Sigmoid colon (tissue), 7 donors: Measurements from ENCODE around the gene KCNIP1. TPM values are rescaled to one million over a fixed set of nuclear protein-coding genes. Genes with fewer than 3 reads are reported as not detected.

ENCODE experiments used
- DNase-seq: peaks from one replicate; pipeline ENCODE4 v3.0.0-alpha.2; 2019
- H3K27ac ChIP-seq, 4 donors: fragments of 200-600 bp; sonication (generic); one replicate each; pipeline ENCODE4 v1.5.1; 2016 to 2019; ENCODE audit warnings: mild to moderate bottlenecking in 1 of 4
- H3K27me3 ChIP-seq, 3 donors: fragments of 200-600 bp; sonication (generic); one replicate each; pipeline ENCODE4 v1.5.1; 2019; ENCODE audit warnings: mild to moderate bottlenecking in 1 of 3
- H3K36me3 ChIP-seq, 4 donors: fragments of 200-600 bp; sonication (generic); one replicate each; pipeline ENCODE4 v1.5.1; 2016 to 2019
- H3K4me1 ChIP-seq, 4 donors: fragments of 200-600 bp; sonication (generic); one replicate each; pipeline ENCODE4 v1.5.1; 2017 to 2019
- H3K4me3 ChIP-seq, 4 donors: fragments of 200-600 bp; sonication (generic); one replicate each; pipeline ENCODE4 v1.5.1; 2017 to 2019; ENCODE audit warnings: mild to moderate bottlenecking in 2 of 4, moderate library complexity in 1 of 4
- H3K9me3 ChIP-seq, 4 donors: fragments of 200-600 bp in 3 of 4; sonication (generic) in 3 of 4; one replicate each; pipeline versions ENCODE4 v1.5.1 to v1.6.1; 2013 to 2019
- CTCF ChIP-seq, 4 experiments: fragments of 450-650 bp in 3 of 4; fragments of 200-600 bp in 1 of 4; IDR thresholded peaks; one replicate each; pipeline ENCODE4 v1.5.1; 2016 to 2019; ENCODE audit warnings: antibody characterized with exemption in 4 of 4, mild to moderate bottlenecking in 3 of 4, moderate library complexity in 2 of 4
- EP300 ChIP-seq, 4 donors: sonication (generic); formaldehyde crosslinking; IDR thresholded peaks; one replicate each; pipeline ENCODE4 v1.6.1; 2017; ENCODE audit warnings: antibody characterized with exemption in 4 of 4
- POLR2A ChIP-seq, 2 donors: fragments of 450-650 bp; IDR thresholded peaks; one replicate each; pipeline ENCODE4 v1.6.1; 2016; ENCODE audit warnings: antibody characterized with exemption in 2 of 2, mild to moderate bottlenecking in 2 of 2, moderate library complexity in 2 of 2
- POLR2AphosphoS5 ChIP-seq, 4 donors: sonication (generic); formaldehyde crosslinking; IDR thresholded peaks; one replicate each; pipeline ENCODE4 v1.6.1; 2017; ENCODE audit warnings: antibody characterized with exemption in 4 of 4
- WGBS, 2 donors: extraction: QIAGEN DNeasy Blood & Tissue Kit; methylation state at CpG; one replicate each; pipeline ENCODE4 v1.1.7; 2013; 5-methylcytosine and 5-hydroxymethylcytosine counted together
- intact Hi-C: fragments of 100-400 bp; cut with DNase I; formaldehyde crosslinking; loops from one replicate; pipeline ENCODE4 v1.15.1; 2023
- polyA plus RNA-seq, 3 donors: library from polyadenylated mRNA; stranded (reverse); fragments of 200-250 nt; gene quantifications; one replicate each; pipeline ENCODE4 v1.2.3, GENCODE V29; 2013
- total RNA-seq, 4 donors: library from RNA; depleted of rRNA; stranded (reverse); fragments of >200 nt; gene quantifications; one replicate each; pipeline ENCODE4 v1.1.0, GENCODE V29; 2016
- donor health status: healthy with polysubstance abuse.
- donor health status: Bipolar disorder and iron deficiency.
- donor health status: healthy.

Gene KCNIP1
- total and polyA plus RNA-seq, 7 donors = 0.28 to 2.8 (median 1.1) TPM; not detected in 2

DNA sequence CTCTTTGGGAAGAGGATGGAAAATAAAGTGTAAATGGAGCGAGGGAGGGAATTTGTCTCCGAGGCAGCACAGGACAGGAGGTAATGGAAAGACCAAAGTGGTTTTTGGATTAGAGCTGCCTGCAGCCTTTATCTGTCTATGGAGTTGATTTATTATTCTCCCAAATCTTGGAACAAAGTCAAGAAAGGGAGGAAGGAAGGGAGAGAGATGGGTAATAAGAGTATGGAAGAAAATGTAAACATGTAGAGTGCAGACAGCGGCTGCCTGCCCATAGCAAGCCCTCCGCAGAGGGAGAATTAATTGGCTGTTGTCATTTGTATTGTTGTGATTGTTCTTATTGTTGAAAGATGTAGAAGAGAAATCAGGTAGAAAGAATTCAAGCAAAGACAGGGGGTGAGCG lies 15.7 kb downstream of the KCNIP1 start:
- no peaks in the 10 kb centered on the region for H3K9me3 ChIP-seq
- TF ChIP-seq EP300 (IDR thresholded peaks at IDR 0.05) (no peak), CTCF (IDR thresholded peaks at IDR 0.05) (no peak), POLR2AphosphoS5 (IDR thresholded peaks at IDR 0.05) (no peak), POLR2A (IDR thresholded peaks at IDR 0.05) (no peak)
- peaks cover 0 to 8% (median 0%) of the 10 kb centered on the region in 3 donors for H3K27me3 ChIP-seq
- intact Hi-C loops = no loop called here
- H3K27ac ChIP-seq = no peak overlapping the region
- WGBS, 2 donors = 80 to 83% methylated on average over 5 of the region's 5 CpGs
- DNase-seq = no peak
- H3K36me3 ChIP-seq = no peaks in the 10 kb centered on the region
- H3K4me1 ChIP-seq = peaks cover 0 to 15% (median 5%) of the 10 kb centered on the region in 4 donors
- H3K4me3 ChIP-seq = no peak overlapping the region

DNA sequence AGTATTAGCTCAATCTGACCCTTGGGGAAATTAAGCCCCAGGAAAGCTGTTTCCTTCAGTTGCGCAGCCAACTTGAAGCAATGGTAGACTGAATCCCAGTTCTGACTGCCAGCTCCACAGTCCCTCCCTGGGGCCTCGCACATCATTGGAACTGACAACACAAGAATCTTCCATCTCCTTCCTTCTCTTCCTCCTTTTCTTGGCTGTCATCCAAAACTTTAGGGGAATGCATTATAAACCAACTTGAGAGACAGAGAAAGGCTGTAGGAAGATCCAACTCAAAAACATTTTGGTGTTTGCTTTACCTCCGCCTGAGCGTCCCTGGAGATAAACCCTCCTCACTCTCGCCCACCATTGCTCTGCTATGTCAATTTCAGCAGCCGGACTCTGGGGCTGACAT lies 16.6 kb downstream of the KCNIP1 start:
- Histone ChIP-seq H3K4me3 (no peak overlapping the region), H3K4me1 (peaks cover 0 to 15% (median 5%) of the 10 kb centered on the region in 4 donors), H3K27me3 (peaks cover 0 to 8% (median 0%) of the 10 kb centered on the region in 3 donors), H3K27ac (no peak overlapping the region), H3K9me3 (no peaks in the 10 kb centered on the region), H3K36me3 (no peaks in the 10 kb centered on the region)
- WGBS, 2 donors = 60 to 66% methylated on average over 6 of the region's 6 CpGs
- DNase-seq = no peak
- TF ChIP-seq CTCF (IDR thresholded peaks at IDR 0.05) = no peak
- TF ChIP-seq POLR2AphosphoS5 (IDR thresholded peaks at IDR 0.05) = no peak
- no peak for TF ChIP-seq EP300 (IDR thresholded peaks at IDR 0.05)
- no peak for TF ChIP-seq POLR2A (IDR thresholded peaks at IDR 0.05)
- intact Hi-C loops = no loop called here

GRCh38 chr5:170522211-170523141 lies 18.7 kb downstream of the KCNIP1 start:
- no peak overlapping the region for H3K4me3 ChIP-seq
- no peaks in the 10 kb centered on the region for H3K9me3 ChIP-seq
- TF ChIP-seq POLR2AphosphoS5 (IDR thresholded peaks at IDR 0.05) (no peak), POLR2A (IDR thresholded peaks at IDR 0.05) (no peak), EP300 (IDR thresholded peaks at IDR 0.05) (no peak), CTCF (IDR thresholded peaks at IDR 0.05) (no peak)
- no peaks in the 10 kb centered on the region for H3K36me3 ChIP-seq
- no peak for DNase-seq
- peaks cover 0 to 8% (median 0%) of the 10 kb centered on the region in 3 donors for H3K27me3 ChIP-seq
- 50 to 59% methylated on average over 10 of the region's 10 CpGs for WGBS, 2 donors
- H3K4me1 ChIP-seq = peaks cover 0 to 15% (median 5%) of the 10 kb centered on the region in 4 donors
- no peak overlapping the region for H3K27ac ChIP-seq
- intact Hi-C loops = no loop called here

- no peaks in the 10 kb centered on the region for H3K9me3 ChIP-seq
- WGBS, 2 donors = 44 to 61% methylated on average over 10 of the region's 10 CpGs
- H3K27ac ChIP-seq = no peak overlapping the region
- peaks cover 0 to 8% (median 0%) of the 10 kb centered on the region in 3 donors for H3K27me3 ChIP-seq
- intact Hi-C loops = no loop called here
- no peak for TF ChIP-seq POLR2AphosphoS5 (IDR thresholded peaks at IDR 0.05)
- no peak for TF ChIP-seq POLR2A (IDR thresholded peaks at IDR 0.05)
- no peak for TF ChIP-seq CTCF (IDR thresholded peaks at IDR 0.05)
- no peak for TF ChIP-seq EP300 (IDR thresholded peaks at IDR 0.05)
- no peak for DNase-seq
- H3K4me1 ChIP-seq = peaks cover 0 to 15% (median 5%) of the 10 kb centered on the region in 4 donors
- H3K4me3 ChIP-seq = no peak overlapping the region
- H3K36me3 ChIP-seq = no peaks in the 10 kb centered on the region
Measured at GRCh38 chr5:170523142-170523551, 19.3 kb downstream of the KCNIP1 start.
